Heart left ventricle (tissue), 16 donors: Measurements from ENCODE around the gene NANS. TPM values are rescaled to one million over a fixed set of nuclear protein-coding genes. Genes with fewer than 3 reads are reported as not detected.

Source experiments
- ATAC-seq, 4 donors: fragments of 200-7000 bp; cut with Tn5 transposase; one replicate each; pipeline ENCODE4 v1.9.1; 2020 to 2022; ENCODE audit warnings: moderate library complexity in 4 of 4, mild to moderate bottlenecking in 3 of 4, moderate number of reproducible peaks in 1 of 4
- DNase-seq, 5 donors: peaks; one replicate each; pipeline ENCODE4 v3.0.0-alpha.2; 2020
- H3K27ac ChIP-seq, 12 donors: fragments of 200-600 bp; sonication (generic) in 4 of 12; one replicate each; pipeline versions ENCODE4 v1.5.0 to v1.8.0; 2016 to 2022; ENCODE audit warnings: mild to moderate bottlenecking in 2 of 12
- H3K27me3 ChIP-seq, 9 donors: fragments of 200-600 bp; sonication (generic) in 2 of 9; one replicate each; pipeline versions ENCODE4 v1.5.1 to v1.8.0; 2016 to 2022; ENCODE audit warnings: mild to moderate bottlenecking in 3 of 9
- H3K36me3 ChIP-seq, 9 donors: fragments of 200-600 bp; sonication (generic) in 2 of 9; one replicate each; pipeline versions ENCODE4 v1.5.0 to v1.8.0; 2018 to 2022; ENCODE audit warnings: mild to moderate bottlenecking in 2 of 9
- H3K4me1 ChIP-seq, 12 donors: fragments of 200-600 bp; sonication (generic) in 4 of 12; one replicate each; pipeline versions ENCODE4 v1.5.0 to v1.8.0; 2016 to 2022; ENCODE audit warnings: mild to moderate bottlenecking in 3 of 12
- H3K4me3 ChIP-seq, 12 donors: fragments of 200-600 bp; sonication (generic) in 4 of 12; one replicate each; pipeline versions ENCODE4 v1.5.0 to v1.8.0; 2017 to 2022; ENCODE audit warnings: mild to moderate bottlenecking in 9 of 12, moderate library complexity in 4 of 12
- H3K9me3 ChIP-seq, 12 donors: fragments of 200-600 bp; sonication (generic) in 4 of 12; one replicate each; pipeline versions ENCODE4 v1.5.0 to v1.8.0; 2016 to 2022; ENCODE audit warnings: mild to moderate bottlenecking in 1 of 12
- POLR2A ChIP-seq, 2 donors: fragments of 450-650 bp; IDR thresholded peaks; one replicate each; pipeline ENCODE4 v1.6.1; 2017; ENCODE audit warnings: antibody characterized with exemption in 2 of 2, mild to moderate bottlenecking in 2 of 2, moderate library complexity in 2 of 2
- WGBS, 4 donors: extraction: QIAGEN DNeasy Blood & Tissue Kit in 2 of 4; methylation state at CpG; one replicate each; pipeline versions ENCODE4 v1.1.5 to v1.1.7; 2013 to 2018; 5-methylcytosine and 5-hydroxymethylcytosine counted together
- intact Hi-C, 10 donors: fragments of 100-400 bp; cut with DNase I; formaldehyde crosslinking; loops; one replicate each; pipeline versions ENCODE4 v1.11.1 to v1.14.2; 2022
- polyA plus RNA-seq, 2 donors: library from polyadenylated mRNA; stranded (reverse); fragments of 200-250 nt; gene quantifications; one replicate each; pipeline ENCODE4 v1.2.3, GENCODE V29; 2013
- total RNA-seq, 9 donors: library from RNA; depleted of rRNA in 2 of 9; stranded (reverse); fragments of >200 nt in 2 of 9; fragmentation: NEBNext Ultra II Directional in 3 of 9; extraction: Animal tissue kit (Norgen Biotek cat#: 25700) in 3 of 9; gene quantifications; one replicate each; pipeline versions ENCODE4 v1.1.0 to v1.2.4, GENCODE V29; 2016 to 2023
- TF ChIP-seq, protein P1 (sequence below), 12 donors: fragments of 200-600 bp; sonication (generic) in 4 of 12; IDR thresholded peaks; one replicate each; pipeline versions ENCODE4 v1.5.0 to v1.8.0; 2018 to 2022; ENCODE audit warnings: antibody characterized with exemption in 12 of 12, mild to moderate bottlenecking in 5 of 12
- donor health status: ischemic (EF 13 %, LVEDD 7.1; RV severe dilation, severe dysfunction).
- donor health status: healthy with polysubstance abuse.
- donor health status: DM: no; HTN: yes; CAD: no.
- donor health status: DM: no; HTN: no; CAD: no.
- donor health status: ischemic (EF 25% LVEDD 6.9; RV normal size, moderate dysfunction).
- donor health status: ischemic (EF 25% LVEDD 5.7; RV mildly dilated, moderate dysfunction).
- donor health status: healthy.
- donor health status: DM: yes; HTN: yes; CAD: no.
- donor health status: ischemic (EF 35%, LVEDD 5.7; RV mildly dilated, moderate dysfunction).
- donor health status: nonischemic (EF 11% LVEDD 7.7; RV severe dilation, severe dysfunction).
- donor health status: DM: yes; HTN: yes; CAD: no.
- donor health status: PGD.
- donor health status: ischemic (EF 29% LVEDD 5.4; RV normal size, mild dysfunction).
- donor health status: nonischemic (EF 23%, LVEDD 6.1; RV moderate dilation, normal function).

The NANS gene
- total and polyA plus RNA-seq, 11 donors: 24.3 to 144 (median 40.7) TPM

DNA sequence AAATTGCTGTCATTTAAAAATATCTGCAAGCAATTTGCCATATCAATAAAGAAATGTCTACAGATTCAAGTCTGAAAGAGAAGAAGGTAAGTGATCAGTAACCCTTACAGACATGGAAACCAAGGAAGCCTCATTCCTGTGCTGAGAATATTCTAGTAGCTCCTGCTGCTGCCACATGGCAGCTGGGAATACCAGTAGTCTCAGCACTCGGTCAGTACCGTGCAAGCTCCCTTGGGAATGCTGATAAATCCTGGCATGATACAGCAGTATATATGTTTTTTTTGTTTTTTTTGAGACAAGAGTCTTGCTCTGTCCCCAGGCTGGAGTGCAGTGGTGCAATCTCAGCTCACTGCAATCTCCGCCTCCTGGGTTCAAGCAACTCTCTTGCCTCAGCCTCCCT is 27.9 kb downstream of the NANS start:
- H3K36me3 ChIP-seq: peaks cover 0 to 86% (median 38%) of the 10 kb centered on the region in 9 donors
- intact Hi-C loops: no loop called here

DNA sequence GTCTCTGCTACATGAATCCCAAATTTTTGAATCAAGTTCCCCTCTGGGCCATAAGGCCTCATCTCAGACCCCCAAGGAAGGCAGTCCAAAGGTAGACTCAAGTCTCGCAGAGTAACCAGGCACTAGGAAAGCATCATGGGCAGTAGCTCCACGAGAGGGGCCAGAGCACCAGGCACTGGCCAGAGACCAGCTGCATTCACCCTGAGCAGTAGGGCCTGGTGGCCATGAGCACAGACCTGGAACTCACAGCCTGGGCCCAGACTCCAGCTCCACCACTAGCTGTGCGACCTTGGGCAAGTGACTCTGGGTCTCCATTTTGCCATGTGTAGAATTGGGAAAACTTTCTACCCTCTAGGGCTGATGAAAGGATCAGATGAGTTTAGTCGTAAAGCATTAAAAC is 28.5 kb downstream of the NANS start:
- peaks cover 0 to 80% (median 34%) of the 10 kb centered on the region in 9 donors for H3K36me3 ChIP-seq
- H3K4me3 ChIP-seq: no peak overlapping the region
- ATAC-seq: no peak
- intact Hi-C loops: no loop called here
- H3K27ac ChIP-seq: no peak overlapping the region
- TF ChIP-seq, protein P1, sequence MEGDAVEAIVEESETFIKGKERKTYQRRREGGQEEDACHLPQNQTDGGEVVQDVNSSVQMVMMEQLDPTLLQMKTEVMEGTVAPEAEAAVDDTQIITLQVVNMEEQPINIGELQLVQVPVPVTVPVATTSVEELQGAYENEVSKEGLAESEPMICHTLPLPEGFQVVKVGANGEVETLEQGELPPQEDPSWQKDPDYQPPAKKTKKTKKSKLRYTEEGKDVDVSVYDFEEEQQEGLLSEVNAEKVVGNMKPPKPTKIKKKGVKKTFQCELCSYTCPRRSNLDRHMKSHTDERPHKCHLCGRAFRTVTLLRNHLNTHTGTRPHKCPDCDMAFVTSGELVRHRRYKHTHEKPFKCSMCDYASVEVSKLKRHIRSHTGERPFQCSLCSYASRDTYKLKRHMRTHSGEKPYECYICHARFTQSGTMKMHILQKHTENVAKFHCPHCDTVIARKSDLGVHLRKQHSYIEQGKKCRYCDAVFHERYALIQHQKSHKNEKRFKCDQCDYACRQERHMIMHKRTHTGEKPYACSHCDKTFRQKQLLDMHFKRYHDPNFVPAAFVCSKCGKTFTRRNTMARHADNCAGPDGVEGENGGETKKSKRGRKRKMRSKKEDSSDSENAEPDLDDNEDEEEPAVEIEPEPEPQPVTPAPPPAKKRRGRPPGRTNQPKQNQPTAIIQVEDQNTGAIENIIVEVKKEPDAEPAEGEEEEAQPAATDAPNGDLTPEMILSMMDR (IDR thresholded peaks at IDR 0.05): no peak
- no peak for TF ChIP-seq POLR2A (IDR thresholded peaks at IDR 0.05)
- H3K4me1 ChIP-seq: peaks cover 0 to 29% (median 4%) of the 10 kb centered on the region in 12 donors
- 93 to 96% (median 95%) methylated on average over 2 to 4 of the region's 4 CpGs for WGBS, 4 donors
- peaks cover 0 to 8% (median 0%) of the 10 kb centered on the region in 9 donors for H3K27me3 ChIP-seq
- H3K9me3 ChIP-seq: no peaks in the 10 kb centered on the region
- no peak for DNase-seq

More for the DNA sequence above, 27.9 kb downstream of the NANS start:
- peaks cover 0 to 29% (median 4%) of the 10 kb centered on the region in 12 donors for H3K4me1 ChIP-seq
- 74 to 86% (median 83%) methylated on average over 3 of the region's 3 CpGs for WGBS, 4 donors
- no peak overlapping the region for H3K27ac ChIP-seq
- ATAC-seq: no peak
- no peaks in the 10 kb centered on the region for H3K9me3 ChIP-seq
- no peak overlapping the region for H3K4me3 ChIP-seq
- peaks cover 0 to 7% (median 0%) of the 10 kb centered on the region in 9 donors for H3K27me3 ChIP-seq
- DNase-seq: no peak
- TF ChIP-seq, protein P1 (IDR thresholded peaks at IDR 0.05): no peak
- no peak for TF ChIP-seq POLR2A (IDR thresholded peaks at IDR 0.05)

DNA sequence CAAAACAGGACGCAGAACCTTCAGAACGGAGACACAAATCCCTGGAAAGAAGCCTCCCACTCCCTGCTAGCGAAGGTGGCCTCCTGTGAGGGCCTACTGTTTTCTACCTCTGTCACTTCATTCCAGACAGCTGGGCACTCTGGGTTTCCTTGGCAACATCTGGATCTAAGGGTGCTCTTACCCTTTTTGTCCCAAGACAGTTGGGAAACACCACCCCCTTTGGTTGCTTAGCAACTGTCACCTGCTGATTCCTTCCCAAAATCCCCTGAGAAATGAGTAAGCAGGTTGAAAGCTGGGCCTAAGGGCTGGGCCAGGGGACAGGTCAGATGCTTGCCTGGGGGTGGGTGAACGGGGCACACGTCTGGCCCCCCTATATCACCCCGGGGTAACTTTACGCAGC is 29.4 kb downstream of the NANS start:
- TF ChIP-seq, protein P1 (IDR thresholded peaks at IDR 0.05): no peak
- no peak for TF ChIP-seq POLR2A (IDR thresholded peaks at IDR 0.05)
- no peaks in the 10 kb centered on the region for H3K9me3 ChIP-seq
- H3K4me3 ChIP-seq: no peak overlapping the region
- ATAC-seq (no peak), DNase-seq (no peak)
- no peak overlapping the region for H3K27ac ChIP-seq
- intact Hi-C loops: no loop called here
- WGBS, 4 donors: 82 to 89% (median 84%) methylated on average over 7 of the region's 7 CpGs
- H3K36me3 ChIP-seq: peaks cover 0 to 79% (median 25%) of the 10 kb centered on the region in 9 donors
- peaks cover 0 to 29% (median 4%) of the 10 kb centered on the region in 12 donors for H3K4me1 ChIP-seq
- peaks cover 0 to 15% (median 0%) of the 10 kb centered on the region in 9 donors for H3K27me3 ChIP-seq

DNA sequence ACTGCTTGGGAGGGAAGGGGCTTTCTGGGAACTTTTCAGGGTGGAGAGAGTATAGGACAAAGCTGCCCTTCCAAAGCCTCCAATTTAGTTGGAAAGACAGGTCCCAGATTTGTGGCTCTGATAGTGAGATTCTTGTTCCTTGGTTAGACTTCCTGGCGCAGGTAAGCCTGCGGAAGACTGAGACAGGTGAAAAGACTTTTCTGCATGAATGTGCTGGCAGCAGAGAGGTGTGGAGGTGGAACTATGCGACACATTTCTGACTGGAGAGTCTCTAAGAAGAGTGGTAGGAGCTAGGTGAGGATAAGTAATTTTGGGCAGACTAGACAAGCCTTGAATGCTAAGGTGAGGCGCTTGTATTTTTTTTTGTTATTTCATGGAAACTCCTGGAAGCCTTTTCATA is 29.9 kb downstream of the NANS start:
- TF ChIP-seq, protein P1 (IDR thresholded peaks at IDR 0.05): no peak
- TF ChIP-seq POLR2A (IDR thresholded peaks at IDR 0.05): no peak
- H3K9me3 ChIP-seq: no peaks in the 10 kb centered on the region
- WGBS, 4 donors: 95 to 100% (median 99%) methylated on average over 4 of the region's 4 CpGs
- no peak overlapping the region for H3K4me3 ChIP-seq
- no peak overlapping the region for H3K27ac ChIP-seq
- intact Hi-C loops: no loop called here
- H3K4me1 ChIP-seq: peaks cover 0 to 26% (median 4%) of the 10 kb centered on the region in 12 donors
- ATAC-seq (no peak), DNase-seq (no peak)
- peaks cover 0 to 79% (median 20%) of the 10 kb centered on the region in 9 donors for H3K36me3 ChIP-seq
- peaks cover 0 to 20% (median 0%) of the 10 kb centered on the region in 9 donors for H3K27me3 ChIP-seq
